ENCODE data around the gene MACF1. TPM values are rescaled to one million over a fixed set of nuclear protein-coding genes. Genes with fewer than 3 reads are reported as not detected.
"Not testable (repeated sequence)": the region's sequence is repeated elsewhere in the genome, so short reads cannot be mapped to it uniquely, and the experiment has no call there.

Gene MACF1
- total RNA-seq, 1 donor from 2014 or later: 222 TPM

DNA sequence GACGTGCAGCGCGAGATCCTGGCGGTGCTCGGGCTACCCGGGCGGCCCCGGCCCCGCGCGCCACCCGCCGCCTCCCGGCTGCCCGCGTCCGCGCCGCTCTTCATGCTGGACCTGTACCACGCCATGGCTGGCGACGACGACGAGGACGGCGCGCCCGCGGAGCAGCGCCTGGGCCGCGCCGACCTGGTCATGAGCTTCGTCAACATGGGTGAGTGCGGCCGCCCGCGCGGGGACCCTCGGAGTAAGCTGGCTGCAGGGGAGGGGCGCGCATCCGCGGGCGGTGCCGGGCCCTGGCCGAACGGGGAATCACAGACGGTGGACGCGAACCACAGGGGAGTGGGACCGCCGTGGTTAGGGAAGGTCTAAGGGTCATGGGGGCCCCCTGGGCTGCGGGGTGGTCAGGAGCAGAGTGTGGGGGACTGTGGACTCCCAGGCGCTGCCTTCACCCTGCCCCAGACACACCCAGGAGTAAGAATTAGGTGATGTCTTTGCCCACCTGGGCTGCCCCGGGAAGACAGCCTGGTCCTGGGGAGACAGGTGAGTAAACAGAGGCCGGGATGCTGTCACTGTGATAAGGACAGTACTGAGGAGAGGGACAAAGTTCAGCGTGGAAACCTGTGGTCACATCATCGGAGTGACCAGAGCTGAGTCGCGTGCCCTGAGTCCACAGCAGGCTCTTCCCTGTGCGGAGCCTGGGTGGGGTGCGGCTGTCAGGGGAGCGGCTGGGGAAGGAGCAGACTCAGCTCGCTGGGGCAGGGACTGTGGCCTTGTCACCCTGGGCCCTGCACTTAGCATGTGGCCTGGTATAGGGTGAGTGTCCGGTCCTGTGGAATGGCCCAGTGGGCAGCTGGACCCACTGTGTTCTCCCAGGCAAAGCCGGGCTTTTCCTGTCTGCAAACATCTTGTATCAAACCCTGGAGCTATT lies 287.9 kb downstream of the MACF1 start:
- not testable (repeated sequence) for H3K79me2 ChIP-seq (ENCODE audit: low read depth); H3K9me3 ChIP-seq (ENCODE audit: low read depth); H3K36me3 ChIP-seq; H3K4me1 ChIP-seq; H3K4me1 Mint-ChIP-seq; H2AFZ ChIP-seq (replicated peaks); H3K4me2 ChIP-seq; H3K27ac ChIP-seq; H3K27ac Mint-ChIP-seq; H3K36me3 Mint-ChIP-seq; H3K9me3 Mint-ChIP-seq; H3K9ac ChIP-seq
- Histone ChIP-seq H3K27me3 (peaks cover 79% of the 10 kb centered on the region), H3K4me3 (peak overlapping the region; percentile 50), H4K20me1 (ENCODE audit: low read depth) (peaks cover 20% of the 10 kb centered on the region), H3F3A (ENCODE audit: low read depth) (peaks cover 29% of the 10 kb centered on the region)
- Mint-ChIP-seq H3K4me3 (peak overlapping the region; percentile 76), H3K27me3 (ENCODE audit: insufficient read depth, low read depth) (peaks cover 37% of the 10 kb centered on the region)
- peak; percentile 16 for DNase-seq (ENCODE audit: low spot score)
- peak; percentile 41 for TF ChIP-seq EZH2phosphoT487 (IDR thresholded peaks at IDR 0.05)

DNA sequence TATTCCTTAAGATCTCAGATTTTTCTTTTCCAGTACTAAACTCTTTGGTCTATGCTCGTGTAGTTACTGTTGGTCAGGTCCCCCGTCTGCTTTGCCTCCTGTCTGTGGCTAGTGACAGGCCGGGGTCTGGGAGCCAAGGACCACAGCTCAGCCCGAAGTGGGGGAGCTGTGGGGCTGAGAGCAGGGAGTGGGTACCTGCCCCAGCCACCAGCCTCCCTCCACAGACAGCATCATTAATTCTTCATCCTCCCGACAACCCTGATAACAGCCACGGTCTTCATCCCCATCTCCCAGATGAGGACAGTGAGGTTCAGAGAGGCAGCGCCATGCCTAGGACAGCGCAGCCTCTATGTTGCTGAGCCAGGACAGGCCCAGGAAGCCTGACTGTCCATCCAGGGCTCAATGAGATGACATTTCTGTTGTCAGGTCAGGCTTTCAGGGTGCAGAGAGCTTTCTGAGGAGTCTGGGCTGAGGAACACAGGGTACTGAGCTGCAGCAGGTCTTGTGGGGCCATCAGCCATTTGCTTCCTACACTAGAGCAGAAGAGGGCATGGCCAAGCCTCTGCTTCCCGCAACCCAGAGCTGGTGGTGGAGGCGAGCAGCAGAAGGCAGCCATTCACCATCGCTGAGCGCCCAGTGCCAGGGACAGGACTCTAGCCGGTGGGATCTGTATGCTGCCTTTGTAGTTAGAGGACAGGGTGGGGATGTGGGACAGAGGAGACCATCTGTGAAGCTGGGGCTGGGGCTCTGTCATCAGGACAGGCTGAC lies 288.7 kb downstream of the MACF1 start:
- peaks cover 37% of the 10 kb centered on the region for H3K27me3 Mint-ChIP-seq (ENCODE audit: insufficient read depth, low read depth)
- H3F3A ChIP-seq (ENCODE audit: low read depth): peaks cover 22% of the 10 kb centered on the region
- H3K27me3 ChIP-seq: peaks cover 78% of the 10 kb centered on the region

DNA sequence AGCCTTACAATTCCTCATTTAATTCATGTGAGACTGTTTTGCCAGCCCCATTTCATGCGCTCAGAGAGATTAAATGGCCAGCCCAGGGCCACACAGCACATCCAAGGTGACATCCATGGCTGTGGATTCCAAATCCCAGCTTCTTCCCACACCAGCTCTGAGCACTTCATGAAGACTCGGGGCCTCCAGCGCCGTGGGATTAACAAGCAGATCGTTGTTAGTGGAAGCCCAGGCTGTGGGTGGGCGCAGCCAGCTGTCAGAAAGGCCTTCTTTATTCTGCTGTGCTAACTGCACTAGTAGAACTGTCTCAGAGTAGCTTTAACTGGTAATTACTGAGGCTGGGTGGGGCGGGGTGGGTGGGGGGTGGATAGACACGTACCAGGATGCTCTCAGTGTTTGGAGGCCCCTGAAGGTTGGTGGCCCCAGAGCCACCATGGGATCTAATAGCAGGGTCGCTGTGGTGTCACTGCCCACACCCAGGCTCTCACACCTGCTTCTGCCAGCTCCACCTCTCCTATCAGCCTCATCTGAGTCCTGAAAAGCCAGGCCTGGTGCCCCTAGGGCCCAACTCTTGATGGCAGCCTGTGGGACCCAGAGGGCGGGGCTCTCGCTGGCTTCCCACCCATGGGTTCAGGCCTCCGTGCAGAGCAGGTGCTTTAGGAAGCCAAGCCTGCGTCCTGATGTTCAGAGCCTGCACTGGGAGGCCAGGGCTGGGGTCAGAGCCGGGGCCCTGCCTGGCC lies 290.3 kb downstream of the MACF1 start:
- no peaks in the 10 kb centered on the region for H3K9me3 ChIP-seq (ENCODE audit: low read depth)
- no peaks in the 10 kb centered on the region for H3K36me3 ChIP-seq
- H2AFZ ChIP-seq (replicated peaks): no peak overlapping the region
- H4K20me1 ChIP-seq (ENCODE audit: low read depth): peaks cover 10% of the 10 kb centered on the region
- no peak overlapping the region for H3K4me2 ChIP-seq
- TF ChIP-seq EZH2phosphoT487 (IDR thresholded peaks at IDR 0.05) (no peak), CTCF (IDR thresholded peaks at IDR 0.05) (no peak), EZH2 (IDR thresholded peaks at IDR 0.05) (no peak)
- no peak overlapping the region for H3K9ac ChIP-seq
- H3K27me3 ChIP-seq: peaks cover 62% of the 10 kb centered on the region
- no peaks in the 10 kb centered on the region for H3K4me1 ChIP-seq
- H3K4me1 Mint-ChIP-seq: no peaks in the 10 kb centered on the region
- H3K27ac ChIP-seq: no peak overlapping the region
- H3K36me3 Mint-ChIP-seq: no peaks in the 10 kb centered on the region
- peaks cover 37% of the 10 kb centered on the region for H3K27me3 Mint-ChIP-seq (ENCODE audit: insufficient read depth, low read depth)
- no peaks in the 10 kb centered on the region for H3K79me2 ChIP-seq (ENCODE audit: low read depth)
- peaks cover 12% of the 10 kb centered on the region for H3F3A ChIP-seq (ENCODE audit: low read depth)
- no peak overlapping the region for H3K27ac Mint-ChIP-seq
- no peaks in the 10 kb centered on the region for H3K9me3 Mint-ChIP-seq
- no peak overlapping the region for H3K4me3 Mint-ChIP-seq
- H3K4me3 ChIP-seq: no peak overlapping the region
- no peak for DNase-seq (ENCODE audit: low spot score)

More for the DNA sequence above, 288.7 kb downstream of the MACF1 start:
- not testable (repeated sequence) for H3K27ac Mint-ChIP-seq; DNase-seq (ENCODE audit: low spot score); H3K9ac ChIP-seq; H3K27ac ChIP-seq; H3K4me1 Mint-ChIP-seq; H3K79me2 ChIP-seq (ENCODE audit: low read depth); H3K4me2 ChIP-seq; H3K9me3 ChIP-seq (ENCODE audit: low read depth); H3K4me3 ChIP-seq; H3K4me1 ChIP-seq; H2AFZ ChIP-seq (replicated peaks); H3K9me3 Mint-ChIP-seq; H3K36me3 Mint-ChIP-seq; H3K36me3 ChIP-seq
- H4K20me1 ChIP-seq (ENCODE audit: low read depth): peaks cover 14% of the 10 kb centered on the region
- peak overlapping the region; percentile 75 for H3K4me3 Mint-ChIP-seq

- not testable (repeated sequence) for H3K27ac ChIP-seq; H3K36me3 ChIP-seq; H3K9me3 ChIP-seq (ENCODE audit: low read depth); H3K79me2 ChIP-seq (ENCODE audit: low read depth); H3K4me1 Mint-ChIP-seq; H3K4me3 ChIP-seq; H3K9me3 Mint-ChIP-seq; H3K4me1 ChIP-seq; H3K4me2 ChIP-seq; H4K20me1 ChIP-seq (ENCODE audit: low read depth); H2AFZ ChIP-seq (replicated peaks); H3F3A ChIP-seq (ENCODE audit: low read depth); H3K36me3 Mint-ChIP-seq; H3K9ac ChIP-seq; H3K4me3 Mint-ChIP-seq; DNase-seq (ENCODE audit: low spot score); H3K27ac Mint-ChIP-seq
- H3K27me3 Mint-ChIP-seq (ENCODE audit: insufficient read depth, low read depth): peaks cover 29% of the 10 kb centered on the region
- H3K27me3 ChIP-seq: peaks cover 46% of the 10 kb centered on the region
These were observed 292.0 kb downstream of the MACF1 start for GRCh38 chr1:39496520-39496919.

Measured in neural progenitor cell (in vitro differentiated cells).